ENCODE data around the gene AQP9. TPM values are rescaled to one million over a fixed set of nuclear protein-coding genes. Genes with fewer than 3 reads are reported as not detected.

Gene AQP9
- total RNA-seq, 4 donors from 2014 or later, result 0.26 to 9.6 (median 0.98) TPM; not detected in 1

GRCh38 chr15:58114812-58115211 is 23.4 kb upstream of the AQP9 start:
- intact Hi-C loops (cut with DNase I), result no loop called here
- no peak overlapping the region for H3K4me3 ChIP-seq
- H3K27me3 ChIP-seq, result no peaks in the 10 kb centered on the region
- TF ChIP-seq CTCF (IDR thresholded peaks at IDR 0.05), result no peak
- no peak for TF ChIP-seq POLR2AphosphoS5 (IDR thresholded peaks at IDR 0.05)
- no peak for TF ChIP-seq EP300 (IDR thresholded peaks at IDR 0.05)
- TF ChIP-seq POLR2A (IDR thresholded peaks at IDR 0.05; ENCODE audit: low read depth), result no peak
- H3K9me3 ChIP-seq, result no peaks in the 10 kb centered on the region
- no peaks in the 10 kb centered on the region for H3K4me1 ChIP-seq
- no peaks in the 10 kb centered on the region for H3K36me3 ChIP-seq
- no peak overlapping the region for H3K27ac ChIP-seq (replicated peaks in 1 of 4)
- DNase-seq (ENCODE audit: extremely low spot score), result no peak

- H3K27me3 ChIP-seq, result no peaks in the 10 kb centered on the region
- H3K4me1 ChIP-seq, result no peaks in the 10 kb centered on the region
- no peaks in the 10 kb centered on the region for H3K9me3 ChIP-seq
- 91% methylated on average over 1 of the region's 1 CpG for WGBS
- no peak for DNase-seq (ENCODE audit: extremely low spot score)
- H3K36me3 ChIP-seq, result no peaks in the 10 kb centered on the region
- intact Hi-C loops (cut with DNase I), result no loop called here
- no peak overlapping the region for H3K4me3 ChIP-seq
- no peak overlapping the region for H3K27ac ChIP-seq (replicated peaks in 1 of 4)
- TF ChIP-seq CTCF (IDR thresholded peaks at IDR 0.05), result peak in 1 of 3 experiments; percentile 18
- no peak for TF ChIP-seq POLR2AphosphoS5 (IDR thresholded peaks at IDR 0.05)
These were observed 22.5 kb upstream of the AQP9 start for GRCh38 chr15:58115692-58116091.

GRCh38 chr15:58117619-58118018 is 20.6 kb upstream of the AQP9 start:
- no peaks in the 10 kb centered on the region for H3K27me3 ChIP-seq
- no peak for DNase-seq (ENCODE audit: extremely low spot score)
- H3K4me1 ChIP-seq, result no peaks in the 10 kb centered on the region
- no peaks in the 10 kb centered on the region for H3K36me3 ChIP-seq
- H3K9me3 ChIP-seq, result no peaks in the 10 kb centered on the region
- no peak overlapping the region for H3K4me3 ChIP-seq
- TF ChIP-seq EP300 (IDR thresholded peaks at IDR 0.05) (no peak), CTCF (IDR thresholded peaks at IDR 0.05) (no peak), POLR2A (IDR thresholded peaks at IDR 0.05; ENCODE audit: low read depth) (no peak), POLR2AphosphoS5 (IDR thresholded peaks at IDR 0.05) (no peak)
- intact Hi-C loops (cut with DNase I), result no loop called here
- no peak overlapping the region for H3K27ac ChIP-seq (replicated peaks in 1 of 4)
- WGBS, result 86% methylated on average over 1 of the region's 1 CpG

- Histone ChIP-seq H3K27ac (replicated peaks in 1 of 4) (no peak overlapping the region), H3K9me3 (no peaks in the 10 kb centered on the region), H3K4me1 (no peaks in the 10 kb centered on the region), H3K27me3 (no peaks in the 10 kb centered on the region), H3K36me3 (no peaks in the 10 kb centered on the region), H3K4me3 (no peak overlapping the region)
- TF ChIP-seq EP300 (IDR thresholded peaks at IDR 0.05), result no peak
- no peak for TF ChIP-seq POLR2A (IDR thresholded peaks at IDR 0.05; ENCODE audit: low read depth)
- TF ChIP-seq CTCF (IDR thresholded peaks at IDR 0.05), result no peak
- no peak for TF ChIP-seq POLR2AphosphoS5 (IDR thresholded peaks at IDR 0.05)
- intact Hi-C loops (cut with DNase I), result no loop called here
- 87% methylated on average over 5 of the region's 5 CpGs for WGBS
- DNase-seq (ENCODE audit: extremely low spot score), result no peak
These were observed 19.9 kb upstream of the AQP9 start for GRCh38 chr15:58118272-58118671.

- Histone ChIP-seq H3K27ac (replicated peaks in 1 of 4) (no peak overlapping the region), H3K9me3 (no peaks in the 10 kb centered on the region), H3K36me3 (no peaks in the 10 kb centered on the region), H3K27me3 (no peaks in the 10 kb centered on the region), H3K4me3 (no peak overlapping the region), H3K4me1 (no peaks in the 10 kb centered on the region)
- TF ChIP-seq POLR2AphosphoS5 (IDR thresholded peaks at IDR 0.05), result no peak
- DNase-seq (ENCODE audit: extremely low spot score), result no peak
- intact Hi-C loops (cut with DNase I), result no loop called here
- 100% methylated on average over 1 of the region's 1 CpG for WGBS
These were observed 19.2 kb upstream of the AQP9 start for GRCh38 chr15:58119016-58119415.

Measured in esophagus muscularis mucosa (tissue), 4 donors.